ENCODE results near the gene RPL7A. TPM values are rescaled to one million over a fixed set of nuclear protein-coding genes. Genes with fewer than 3 reads are reported as not detected.
"Not testable (repeated sequence)": the region's sequence is repeated elsewhere in the genome, so short reads cannot be mapped to it uniquely, and the experiment has no call there.

RPL7A gene
- total RNA-seq, 1 experiment from 2014 or later = 1,920 TPM

GRCh38 chr9:133321411-133321935, 26.5 kb upstream of the RPL7A start:
- no peak overlapping the region for H3K4me3 ChIP-seq (ENCODE audit: low read depth, low read length, poor library complexity, severe bottlenecking)
- TF ChIP-seq, protein P1, sequence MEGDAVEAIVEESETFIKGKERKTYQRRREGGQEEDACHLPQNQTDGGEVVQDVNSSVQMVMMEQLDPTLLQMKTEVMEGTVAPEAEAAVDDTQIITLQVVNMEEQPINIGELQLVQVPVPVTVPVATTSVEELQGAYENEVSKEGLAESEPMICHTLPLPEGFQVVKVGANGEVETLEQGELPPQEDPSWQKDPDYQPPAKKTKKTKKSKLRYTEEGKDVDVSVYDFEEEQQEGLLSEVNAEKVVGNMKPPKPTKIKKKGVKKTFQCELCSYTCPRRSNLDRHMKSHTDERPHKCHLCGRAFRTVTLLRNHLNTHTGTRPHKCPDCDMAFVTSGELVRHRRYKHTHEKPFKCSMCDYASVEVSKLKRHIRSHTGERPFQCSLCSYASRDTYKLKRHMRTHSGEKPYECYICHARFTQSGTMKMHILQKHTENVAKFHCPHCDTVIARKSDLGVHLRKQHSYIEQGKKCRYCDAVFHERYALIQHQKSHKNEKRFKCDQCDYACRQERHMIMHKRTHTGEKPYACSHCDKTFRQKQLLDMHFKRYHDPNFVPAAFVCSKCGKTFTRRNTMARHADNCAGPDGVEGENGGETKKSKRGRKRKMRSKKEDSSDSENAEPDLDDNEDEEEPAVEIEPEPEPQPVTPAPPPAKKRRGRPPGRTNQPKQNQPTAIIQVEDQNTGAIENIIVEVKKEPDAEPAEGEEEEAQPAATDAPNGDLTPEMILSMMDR (conservative IDR thresholded peaks at IDR 0.05; ENCODE audit: low read depth, low read length) = no peak
- TF ChIP-seq EZH2 (IDR thresholded peaks at IDR 0.05; ENCODE audit: borderline replicate concordance, low read depth, low read length, poor library complexity, severe bottlenecking) = no peak
- H3K27ac ChIP-seq (ENCODE audit: low read depth, low read length, poor library complexity, severe bottlenecking) = no peak overlapping the region
- no TSS peak for BruUV-seq (replicated peaks)
- no peaks in the 10 kb centered on the region for H3K27me3 ChIP-seq (replicated peaks; ENCODE audit: insufficient read depth, low read depth, low read length, poor library complexity)
- no peaks in the 10 kb centered on the region for H3K4me1 ChIP-seq (ENCODE audit: insufficient read depth, low read length, poor library complexity, severe bottlenecking)
- no peaks in the 10 kb centered on the region for H3K9me3 ChIP-seq (ENCODE audit: low read depth, low read length, poor library complexity, severe bottlenecking)
- intact Hi-C loops (cut with micrococcal nuclease; ENCODE audit: unreplicated experiment) = no loop called here
- ChIA-PET CTCF (no interaction called here), POLR2A (ENCODE audit: low non-redundant PET) (no interaction called here)
- DNase-seq (ENCODE audit: low spot score) = no peak
- H3K36me3 ChIP-seq (ENCODE audit: insufficient read depth, low read length, poor library complexity, severe bottlenecking) = no peaks in the 10 kb centered on the region

- no TSS peak for BruUV-seq (replicated peaks)
- H3K4me1 ChIP-seq (ENCODE audit: insufficient read depth, low read length, poor library complexity, severe bottlenecking) = no peaks in the 10 kb centered on the region
- POLR2A ChIA-PET (ENCODE audit: low non-redundant PET) = no interaction called here
- H3K27ac ChIP-seq (ENCODE audit: low read depth, low read length, poor library complexity, severe bottlenecking) = no peak overlapping the region
- no peaks in the 10 kb centered on the region for H3K36me3 ChIP-seq (ENCODE audit: insufficient read depth, low read length, poor library complexity, severe bottlenecking)
- no peak for DNase-seq (ENCODE audit: low spot score)
- CTCF ChIA-PET = no interaction called here
- H3K9me3 ChIP-seq (ENCODE audit: low read depth, low read length, poor library complexity, severe bottlenecking) = no peaks in the 10 kb centered on the region
- intact Hi-C loops (cut with micrococcal nuclease; ENCODE audit: unreplicated experiment) = no loop called here
- no peaks in the 10 kb centered on the region for H3K27me3 ChIP-seq (replicated peaks; ENCODE audit: insufficient read depth, low read depth, low read length, poor library complexity)
- H3K4me3 ChIP-seq (ENCODE audit: low read depth, low read length, poor library complexity, severe bottlenecking) = no peak overlapping the region
- no peak for TF ChIP-seq EZH2 (IDR thresholded peaks at IDR 0.05; ENCODE audit: borderline replicate concordance, low read depth, low read length, poor library complexity, severe bottlenecking)
- TF ChIP-seq, protein P1 (conservative IDR thresholded peaks at IDR 0.05; ENCODE audit: low read depth, low read length) = no peak
Measured at GRCh38 chr9:133322701-133323100, 25.3 kb upstream of the RPL7A start.

- Histone ChIP-seq H3K9me3 (ENCODE audit: low read depth, low read length, poor library complexity, severe bottlenecking) (no peaks in the 10 kb centered on the region), H3K36me3 (ENCODE audit: insufficient read depth, low read length, poor library complexity, severe bottlenecking) (no peaks in the 10 kb centered on the region), H3K4me3 (ENCODE audit: low read depth, low read length, poor library complexity, severe bottlenecking) (no peak overlapping the region), H3K4me1 (ENCODE audit: insufficient read depth, low read length, poor library complexity, severe bottlenecking) (no peaks in the 10 kb centered on the region), H3K27me3 (replicated peaks; ENCODE audit: insufficient read depth, low read depth, low read length, poor library complexity) (no peaks in the 10 kb centered on the region), H3K27ac (ENCODE audit: low read depth, low read length, poor library complexity, severe bottlenecking) (no peak overlapping the region)
- no peak for DNase-seq (ENCODE audit: low spot score)
- no peak for TF ChIP-seq EZH2 (IDR thresholded peaks at IDR 0.05; ENCODE audit: borderline replicate concordance, low read depth, low read length, poor library complexity, severe bottlenecking)
- intact Hi-C loops (cut with micrococcal nuclease; ENCODE audit: unreplicated experiment) = no loop called here
- BruUV-seq (replicated peaks) = no TSS peak
- POLR2A ChIA-PET (ENCODE audit: low non-redundant PET) = no interaction called here
- CTCF ChIA-PET = no interaction called here
Measured at GRCh38 chr9:133323211-133323610, 24.8 kb upstream of the RPL7A start.

DNA sequence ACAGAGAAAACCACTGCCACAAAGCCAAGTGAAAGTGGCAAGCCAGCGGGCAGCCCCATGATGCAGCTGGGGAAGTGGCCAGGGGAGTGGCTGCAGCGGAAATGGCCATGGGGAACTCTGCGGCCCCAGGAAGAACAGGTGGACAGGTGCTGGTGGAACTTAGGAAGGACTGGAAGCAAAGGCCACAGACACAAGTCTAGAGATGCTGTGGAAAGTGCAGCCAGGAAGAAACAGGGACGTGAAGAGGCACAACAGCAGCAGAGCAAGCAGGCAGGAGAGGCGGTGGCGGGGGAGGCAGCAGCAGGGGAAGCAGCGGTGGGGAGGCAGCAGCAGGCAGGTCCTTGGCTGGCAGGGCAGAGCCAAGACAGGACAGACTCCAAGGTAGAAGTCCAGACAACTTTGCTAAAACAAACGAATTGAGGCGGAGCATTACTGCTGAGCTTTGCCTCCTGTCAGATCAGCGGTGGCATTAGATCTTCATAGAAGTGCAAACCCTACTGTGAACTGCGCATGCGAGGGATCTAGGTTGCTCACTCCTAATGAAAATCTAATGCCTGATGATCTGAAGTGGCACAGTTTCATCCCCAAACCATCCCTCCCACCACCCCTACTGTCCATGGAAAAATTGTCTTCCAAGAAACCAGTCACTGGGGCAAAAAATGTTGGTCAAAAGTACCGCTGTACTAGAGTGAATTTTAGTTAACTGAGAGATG, 23.9 kb upstream of the RPL7A start:
- intact Hi-C loops (cut with micrococcal nuclease; ENCODE audit: unreplicated experiment) = no loop called here
- DNase-seq (ENCODE audit: low spot score) = no peak
- H3K36me3 ChIP-seq (ENCODE audit: insufficient read depth, low read length, poor library complexity, severe bottlenecking) = no peaks in the 10 kb centered on the region
- ChIA-PET CTCF (no interaction called here), POLR2A (ENCODE audit: low non-redundant PET) (no interaction called here)
- H3K4me1 ChIP-seq (ENCODE audit: insufficient read depth, low read length, poor library complexity, severe bottlenecking) = no peaks in the 10 kb centered on the region
- H3K27ac ChIP-seq (ENCODE audit: low read depth, low read length, poor library complexity, severe bottlenecking) = no peak overlapping the region
- TF ChIP-seq, protein P1 (conservative IDR thresholded peaks at IDR 0.05; ENCODE audit: low read depth, low read length) = no peak
- TF ChIP-seq EZH2 (IDR thresholded peaks at IDR 0.05; ENCODE audit: borderline replicate concordance, low read depth, low read length, poor library complexity, severe bottlenecking) = no peak
- no peak overlapping the region for H3K4me3 ChIP-seq (ENCODE audit: low read depth, low read length, poor library complexity, severe bottlenecking)
- no peaks in the 10 kb centered on the region for H3K27me3 ChIP-seq (replicated peaks; ENCODE audit: insufficient read depth, low read depth, low read length, poor library complexity)
- no peaks in the 10 kb centered on the region for H3K9me3 ChIP-seq (ENCODE audit: low read depth, low read length, poor library complexity, severe bottlenecking)
- no TSS peak for BruUV-seq (replicated peaks)

DNA sequence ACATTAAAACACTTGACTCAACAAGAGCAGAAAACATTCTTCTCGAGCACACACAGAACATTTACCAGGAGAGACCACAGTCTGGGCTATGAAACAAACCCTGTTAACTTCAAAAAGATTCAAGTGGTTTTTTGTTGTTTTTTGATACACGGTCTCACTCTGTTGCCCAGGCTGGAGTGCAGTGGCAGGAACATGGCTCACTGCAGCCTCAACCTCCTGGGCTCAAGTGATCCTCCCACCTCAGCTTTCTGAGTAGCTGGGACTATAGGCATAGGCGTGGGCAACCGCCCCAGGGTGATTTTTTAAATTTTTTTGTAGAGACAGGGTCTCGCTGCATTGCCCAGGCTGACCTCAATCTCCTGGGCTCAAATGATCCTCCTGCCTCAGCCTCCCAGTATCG, 21.0 kb upstream of the RPL7A start:
- not testable (repeated sequence) for BruUV-seq (replicated peaks); H3K27me3 ChIP-seq (replicated peaks; ENCODE audit: insufficient read depth, low read depth, low read length, poor library complexity)

More for the DNA sequence above, 21.0 kb upstream of the RPL7A start:
- intact Hi-C loops (cut with micrococcal nuclease; ENCODE audit: unreplicated experiment); CTCF ChIA-PET; POLR2A ChIA-PET (ENCODE audit: low non-redundant PET); H3K27ac ChIP-seq (ENCODE audit: low read depth, low read length, poor library complexity, severe bottlenecking); H3K4me3 ChIP-seq (ENCODE audit: low read depth, low read length, poor library complexity, severe bottlenecking); H3K4me1 ChIP-seq (ENCODE audit: insufficient read depth, low read length, poor library complexity, severe bottlenecking); DNase-seq (ENCODE audit: low spot score); H3K9me3 ChIP-seq (ENCODE audit: low read depth, low read length, poor library complexity, severe bottlenecking): not testable (repeated sequence)
- H3K36me3 ChIP-seq (ENCODE audit: insufficient read depth, low read length, poor library complexity, severe bottlenecking) = peaks cover 19% of the 10 kb centered on the region
